HG03280 (cell line): ENCODE data around the gene CLPX.
"Not testable (repeated sequence)": the region's sequence is repeated elsewhere in the genome, so short reads cannot be mapped to it uniquely, and the experiment has no call there.

Experiments used
- ATAC-seq: cut with Tn5 transposase; IDR thresholded peaks from one replicate; pipeline ENCODE4 v1.9.1; 2021; ENCODE audit warnings: mild to moderate bottlenecking, moderate library complexity; ENCODE audit not compliant: unreplicated experiment

CLPX gene

GRCh38 chr15:65207280-65207840, 22.2 kb upstream of the CLPX start:
- no peak for ATAC-seq

GRCh38 chr15:65206750-65207149, 21.6 kb upstream of the CLPX start:
- ATAC-seq: no peak

GRCh38 chr15:65204931-65205660, 20.0 kb upstream of the CLPX start:
- ATAC-seq: no peak

GRCh38 chr15:65204236-65204930, 19.2 kb upstream of the CLPX start:
- ATAC-seq: no peak

- ATAC-seq: no peak
Measured at GRCh38 chr15:65201918-65202317, 16.8 kb upstream of the CLPX start.

- ATAC-seq: no peak
Measured at GRCh38 chr15:65198571-65198970, 13.4 kb upstream of the CLPX start.

GRCh38 chr15:65197337-65197645, 12.1 kb upstream of the CLPX start:
- ATAC-seq: no peak

- ATAC-seq: no peak
Measured at GRCh38 chr15:65196637-65197336, 11.6 kb upstream of the CLPX start.

GRCh38 chr15:65195548-65195923, 10.4 kb upstream of the CLPX start:
- ATAC-seq: no peak

GRCh38 chr15:65194826-65195547, 9.8 kb upstream of the CLPX start:
- no peak for ATAC-seq

GRCh38 chr15:65192016-65192415, 6.9 kb upstream of the CLPX start:
- no peak for ATAC-seq

- ATAC-seq: no peak
Measured at GRCh38 chr15:65189102-65189740, 4.1 kb upstream of the CLPX start.

GRCh38 chr15:65188472-65188871, 3.3 kb upstream of the CLPX start:
- not testable (repeated sequence) for ATAC-seq

- peak; percentile 26 for ATAC-seq
Measured at GRCh38 chr15:65184305-65184867, 756 bp downstream of the CLPX start.

- ATAC-seq: no peak
Measured at GRCh38 chr15:65183865-65184159, 1.3 kb downstream of the CLPX start.

- no peak for ATAC-seq
Measured at GRCh38 chr15:65182538-65182937, 2.6 kb downstream of the CLPX start.

GRCh38 chr15:65181582-65182353, 3.4 kb downstream of the CLPX start:
- not testable (repeated sequence) for ATAC-seq

GRCh38 chr15:65180167-65180566, 5.0 kb downstream of the CLPX start:
- no peak for ATAC-seq

GRCh38 chr15:65177901-65178300, 7.2 kb downstream of the CLPX start:
- no peak for ATAC-seq

GRCh38 chr15:65176056-65176455, 9.1 kb downstream of the CLPX start:
- ATAC-seq: no peak
